Testis (tissue), 3 donors: ENCODE measurements around the gene KDM2A. TPM values are rescaled to one million over a fixed set of nuclear protein-coding genes. Genes with fewer than 3 reads are reported as not detected.

Source experiments
- DNase-seq: peaks from one replicate; pipeline ENCODE4 v3.0.0-alpha.2; 2019
- H3K27ac ChIP-seq, 2 donors: fragments of 200-600 bp; sonication (generic); one replicate each; pipeline ENCODE4 v1.5.1; 2019
- H3K27me3 ChIP-seq: fragments of 200-600 bp; sonication (generic); one replicate; pipeline ENCODE4 v1.5.1; 2019
- H3K36me3 ChIP-seq: fragments of 200-600 bp; sonication (generic); one replicate; pipeline ENCODE4 v1.5.1; 2017; ENCODE audit warnings: low read depth; ENCODE audit errors: missing control alignments
- H3K4me1 ChIP-seq: fragments of 200-600 bp; sonication (generic); one replicate; pipeline ENCODE4 v1.5.1; 2019
- H3K4me3 ChIP-seq, 2 donors: fragments of 200-600 bp; sonication (generic); one replicate each; pipeline ENCODE4 v1.5.1; 2017 to 2019
- H3K9me3 ChIP-seq: fragments of 200-600 bp; sonication (generic); one replicate; pipeline ENCODE4 v1.5.1; 2017
- POLR2A ChIP-seq: fragments of 450-650 bp; IDR thresholded peaks from one replicate; pipeline ENCODE4 v1.6.1; 2017; ENCODE audit warnings: antibody characterized with exemption, mild to moderate bottlenecking, moderate library complexity
- WGBS, 2 donors: methylation state at CpG; one replicate each; pipeline ENCODE4 v1.1.5; 2018; 5-methylcytosine and 5-hydroxymethylcytosine counted together
- intact Hi-C: fragments of 100-400 bp; cut with DNase I; formaldehyde crosslinking; loops from one replicate; pipeline ENCODE4 v1.15.1; 2023; ENCODE audit warnings: low total_unique reads
- polyA plus RNA-seq: library from polyadenylated mRNA; stranded (reverse); fragments of 350-450 nt; fragmentation: Illumina TruSeq; extraction: RNeasy Lipid Tissue Mini Kit (QIAGEN cat#74804); gene quantifications from one replicate; pipeline ENCODE4 v1.2.3, GENCODE V29; 2014; ENCODE audit warnings: low read depth, low replicate concordance; ENCODE audit not compliant: insufficient read depth
- total RNA-seq, 2 donors: library from RNA; depleted of rRNA; stranded (reverse); fragments of >200 nt; gene quantifications; one replicate each; pipeline ENCODE4 v1.2.3, GENCODE V29; 2016
- TF ChIP-seq, protein P1 (sequence below), 3 experiments: fragments of 450-650 bp in 2 of 3; fragments of 200-600 bp in 1 of 3; sonication (generic) in 1 of 3; IDR thresholded peaks; one replicate each; pipeline ENCODE4 v1.5.1; 2016 to 2019; ENCODE audit warnings: antibody characterized with exemption in 3 of 3, mild to moderate bottlenecking in 2 of 3, moderate library complexity in 1 of 3

KDM2A gene
- total and polyA plus RNA-seq, 3 donors from 2014 or later, result 106 to 169 (median 142) TPM

DNA sequence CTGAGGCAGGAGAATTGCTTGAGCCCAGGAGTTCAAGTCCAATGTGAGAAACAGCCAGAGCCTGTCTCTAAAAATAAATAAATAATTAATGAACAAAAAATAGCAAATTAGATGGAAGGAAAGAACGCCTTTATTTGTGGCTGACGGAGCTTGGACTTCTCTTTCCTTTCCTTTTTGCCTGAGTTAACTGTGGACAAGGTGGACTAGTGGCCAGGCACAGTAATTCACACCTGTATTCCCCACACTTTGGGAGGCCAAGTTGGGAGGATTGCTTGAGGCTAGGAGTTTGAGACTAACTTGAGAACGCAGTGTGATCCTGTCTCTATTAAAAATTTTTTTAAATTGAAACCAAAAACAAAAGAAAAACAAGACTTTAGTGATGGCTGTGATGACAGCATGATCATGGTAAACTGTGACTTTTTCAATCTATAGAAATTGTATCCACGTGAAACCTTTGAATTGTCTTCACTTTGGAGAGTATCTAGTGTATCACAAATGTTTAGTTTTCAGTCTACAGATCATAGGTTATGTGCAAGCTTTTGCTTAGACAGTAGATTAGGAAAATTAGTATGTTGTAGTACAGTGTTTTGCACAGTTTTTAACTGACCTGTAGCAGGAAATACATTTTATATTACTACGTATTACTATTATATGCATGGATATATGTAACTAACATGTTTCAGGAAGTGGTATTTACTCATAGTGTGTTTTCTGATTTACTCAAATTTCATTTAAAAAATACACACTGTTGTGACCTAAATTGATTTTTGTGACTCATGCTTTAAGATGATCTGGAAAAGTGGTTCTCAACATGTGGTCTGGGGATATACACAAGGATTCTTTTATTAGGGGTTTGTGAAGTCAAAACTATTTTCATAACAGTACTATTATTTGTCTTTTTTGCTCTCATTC is 42.1 kb downstream of the KDM2A start:
- TF ChIP-seq, protein P1, sequence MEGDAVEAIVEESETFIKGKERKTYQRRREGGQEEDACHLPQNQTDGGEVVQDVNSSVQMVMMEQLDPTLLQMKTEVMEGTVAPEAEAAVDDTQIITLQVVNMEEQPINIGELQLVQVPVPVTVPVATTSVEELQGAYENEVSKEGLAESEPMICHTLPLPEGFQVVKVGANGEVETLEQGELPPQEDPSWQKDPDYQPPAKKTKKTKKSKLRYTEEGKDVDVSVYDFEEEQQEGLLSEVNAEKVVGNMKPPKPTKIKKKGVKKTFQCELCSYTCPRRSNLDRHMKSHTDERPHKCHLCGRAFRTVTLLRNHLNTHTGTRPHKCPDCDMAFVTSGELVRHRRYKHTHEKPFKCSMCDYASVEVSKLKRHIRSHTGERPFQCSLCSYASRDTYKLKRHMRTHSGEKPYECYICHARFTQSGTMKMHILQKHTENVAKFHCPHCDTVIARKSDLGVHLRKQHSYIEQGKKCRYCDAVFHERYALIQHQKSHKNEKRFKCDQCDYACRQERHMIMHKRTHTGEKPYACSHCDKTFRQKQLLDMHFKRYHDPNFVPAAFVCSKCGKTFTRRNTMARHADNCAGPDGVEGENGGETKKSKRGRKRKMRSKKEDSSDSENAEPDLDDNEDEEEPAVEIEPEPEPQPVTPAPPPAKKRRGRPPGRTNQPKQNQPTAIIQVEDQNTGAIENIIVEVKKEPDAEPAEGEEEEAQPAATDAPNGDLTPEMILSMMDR (IDR thresholded peaks at IDR 0.05), result peak in 1 of 3 experiments; percentile 7
- no peak for TF ChIP-seq POLR2A
- no peak for DNase-seq
- 88 to 89% methylated on average over 5 of the region's 5 CpGs for WGBS, 2 donors
- Histone ChIP-seq H3K36me3 (no peaks in the 10 kb centered on the region), H3K9me3 (no peaks in the 10 kb centered on the region), H3K4me1 (no peaks in the 10 kb centered on the region), H3K27me3 (no peaks in the 10 kb centered on the region), H3K27ac (no peak overlapping the region), H3K4me3 (no peak overlapping the region)
- intact Hi-C loops, result no loop called here

DNA sequence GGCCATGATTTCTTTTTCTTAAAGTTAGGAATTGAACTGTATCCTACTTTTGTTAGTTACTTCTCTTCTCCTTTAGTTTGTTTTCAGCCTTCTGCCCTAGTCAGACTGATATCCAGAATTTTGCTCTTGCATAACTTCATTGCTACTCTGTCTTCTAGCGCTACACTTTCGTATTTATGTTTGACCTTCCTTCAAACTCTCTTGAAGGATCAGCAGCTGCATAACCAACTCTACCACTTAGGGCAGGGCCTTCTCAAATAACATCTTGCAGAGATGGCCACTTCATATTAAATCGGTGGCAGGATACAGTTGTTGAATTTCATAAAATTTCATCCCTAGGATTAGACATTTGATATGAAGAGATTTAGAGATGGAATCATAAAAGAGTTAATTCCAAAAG is 43.9 kb downstream of the KDM2A start:
- TF ChIP-seq, protein P1 (IDR thresholded peaks at IDR 0.05), result no peak
- no peak for TF ChIP-seq POLR2A
- H3K27ac ChIP-seq, result no peak overlapping the region
- H3K36me3 ChIP-seq, result no peaks in the 10 kb centered on the region
- no peak for DNase-seq
- WGBS, 2 donors, result 94 to 96% methylated on average over 3 of the region's 3 CpGs
- H3K9me3 ChIP-seq, result no peaks in the 10 kb centered on the region
- intact Hi-C loops, result no loop called here
- no peaks in the 10 kb centered on the region for H3K27me3 ChIP-seq
- H3K4me3 ChIP-seq, result no peak overlapping the region
- H3K4me1 ChIP-seq, result peaks cover under 1% of the 10 kb centered on the region

DNA sequence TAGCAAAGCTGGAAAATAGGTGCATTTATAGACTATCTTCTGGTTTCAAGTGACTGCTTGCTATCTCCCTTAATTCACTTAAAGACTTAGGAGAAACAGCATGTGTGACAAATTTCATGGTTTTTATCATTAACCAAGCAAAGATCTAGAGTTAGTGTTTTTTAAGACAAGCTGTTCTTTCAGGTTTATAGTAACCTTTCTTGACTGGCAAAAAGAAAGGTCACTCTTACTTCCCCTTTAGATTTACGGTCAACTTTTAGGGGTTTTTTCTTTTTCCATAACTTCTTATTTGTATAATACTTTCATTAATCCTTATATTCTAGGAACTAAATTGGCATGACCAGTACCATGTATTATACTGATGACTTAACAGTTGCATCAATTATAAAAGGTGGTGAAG is 46.6 kb downstream of the KDM2A start:
- Histone ChIP-seq H3K36me3 (no peaks in the 10 kb centered on the region), H3K27me3 (no peaks in the 10 kb centered on the region), H3K4me1 (peaks cover 10% of the 10 kb centered on the region), H3K27ac (no peak overlapping the region), H3K9me3 (no peaks in the 10 kb centered on the region), H3K4me3 (no peak overlapping the region)
- WGBS, 2 donors, result 69 to 76% methylated on average over 1 of the region's 1 CpG
- no peak for DNase-seq
- intact Hi-C loops, result no loop called here
- TF ChIP-seq, protein P1 (IDR thresholded peaks at IDR 0.05), result no peak
- TF ChIP-seq POLR2A, result no peak

DNA sequence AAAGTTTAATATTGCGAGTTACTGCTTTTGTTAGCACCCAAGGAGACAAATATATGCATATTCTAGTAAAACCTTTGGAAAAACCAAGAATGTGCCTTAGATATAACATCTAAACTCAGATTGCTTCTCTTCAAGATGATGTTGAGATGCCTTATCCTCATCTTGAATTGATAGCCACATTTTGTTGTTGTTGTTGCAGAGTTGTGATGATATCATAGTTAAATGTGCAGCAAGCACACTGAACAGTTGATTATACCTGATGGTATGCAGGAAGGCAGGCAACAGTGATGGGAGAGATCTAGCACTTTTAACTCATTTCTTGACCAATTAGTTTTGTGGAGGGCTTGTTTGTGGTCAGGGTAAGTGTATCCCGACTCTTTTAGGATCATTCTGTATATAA is 48.0 kb downstream of the KDM2A start:
- no peak for DNase-seq
- Histone ChIP-seq H3K4me1 (peaks cover 10% of the 10 kb centered on the region), H3K4me3 (no peak overlapping the region), H3K27me3 (no peaks in the 10 kb centered on the region), H3K27ac (no peak overlapping the region), H3K9me3 (no peaks in the 10 kb centered on the region), H3K36me3 (no peaks in the 10 kb centered on the region)
- intact Hi-C loops, result no loop called here
- 77 to 92% methylated on average over 2 of the region's 2 CpGs for WGBS, 2 donors
- TF ChIP-seq, protein P1 (IDR thresholded peaks at IDR 0.05), result no peak
- TF ChIP-seq POLR2A, result no peak
